Measurements from ENCODE around the gene TRIM2. TPM values are rescaled to one million over a fixed set of nuclear protein-coding genes. Genes with fewer than 3 reads are reported as not detected.

Gene TRIM2
- total and polyA plus RNA-seq, 2 experiments from 2014 or later: 32.0 to 82.1 TPM

DNA sequence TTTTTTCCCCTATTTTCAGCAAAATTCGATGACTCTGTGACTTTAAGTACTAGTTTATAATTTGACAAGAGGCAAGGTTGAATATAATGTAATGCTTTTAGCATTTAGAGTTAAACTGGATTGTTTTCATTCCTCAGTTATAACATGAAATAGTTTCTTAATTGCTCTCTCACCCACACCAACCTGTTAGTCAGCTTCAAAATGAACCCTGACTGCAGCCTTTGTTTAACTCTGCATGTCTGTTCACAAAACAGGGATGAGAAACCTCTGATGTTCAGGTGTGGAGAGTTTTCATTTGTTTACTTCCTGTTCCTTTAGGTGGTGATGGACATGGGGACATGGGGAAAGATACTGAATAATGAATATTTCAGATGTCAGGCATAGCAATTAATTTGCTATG, 90.4 kb downstream of the TRIM2 start:
- Histone ChIP-seq H3K4me3 (no peak overlapping the region), H3K27me3 (no peaks in the 10 kb centered on the region), H3K9me3 (ENCODE audit: low read depth) (no peaks in the 10 kb centered on the region), H3K9me2 (replicated peaks; ENCODE audit: insufficient read depth) (no peaks in the 10 kb centered on the region), H3K27ac (peak overlapping the region; percentile 71), H3K36me3 (replicated peaks; ENCODE audit: insufficient read depth, low read depth) (no peaks in the 10 kb centered on the region), H3K4me1 (ENCODE audit: insufficient read depth) (peaks cover 18% of the 10 kb centered on the region), H4K20me1 (ENCODE audit: insufficient read depth, poor library complexity, severe bottlenecking) (no peaks in the 10 kb centered on the region), H3K79me2 (peaks cover 21% of the 10 kb centered on the region), H2AFZ (no peak overlapping the region), H3K4me2 (no peak overlapping the region)
- no peak for DNase-seq (ENCODE audit: low spot score)
- WGBS (ENCODE audit: low lambda C conversion rate, missing lambda C conversion rate): 91% methylated on average over 1 of the region's 1 CpG
- TF ChIP-seq EZH2phosphoT487 (IDR thresholded peaks at IDR 0.05; ENCODE audit: low read depth, severe bottlenecking, unreplicated experiment): no peak
- TF ChIP-seq, protein P1, sequence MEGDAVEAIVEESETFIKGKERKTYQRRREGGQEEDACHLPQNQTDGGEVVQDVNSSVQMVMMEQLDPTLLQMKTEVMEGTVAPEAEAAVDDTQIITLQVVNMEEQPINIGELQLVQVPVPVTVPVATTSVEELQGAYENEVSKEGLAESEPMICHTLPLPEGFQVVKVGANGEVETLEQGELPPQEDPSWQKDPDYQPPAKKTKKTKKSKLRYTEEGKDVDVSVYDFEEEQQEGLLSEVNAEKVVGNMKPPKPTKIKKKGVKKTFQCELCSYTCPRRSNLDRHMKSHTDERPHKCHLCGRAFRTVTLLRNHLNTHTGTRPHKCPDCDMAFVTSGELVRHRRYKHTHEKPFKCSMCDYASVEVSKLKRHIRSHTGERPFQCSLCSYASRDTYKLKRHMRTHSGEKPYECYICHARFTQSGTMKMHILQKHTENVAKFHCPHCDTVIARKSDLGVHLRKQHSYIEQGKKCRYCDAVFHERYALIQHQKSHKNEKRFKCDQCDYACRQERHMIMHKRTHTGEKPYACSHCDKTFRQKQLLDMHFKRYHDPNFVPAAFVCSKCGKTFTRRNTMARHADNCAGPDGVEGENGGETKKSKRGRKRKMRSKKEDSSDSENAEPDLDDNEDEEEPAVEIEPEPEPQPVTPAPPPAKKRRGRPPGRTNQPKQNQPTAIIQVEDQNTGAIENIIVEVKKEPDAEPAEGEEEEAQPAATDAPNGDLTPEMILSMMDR (IDR thresholded peaks at IDR 0.05; ENCODE audit: poor library complexity): no peak
- TF ChIP-seq EZH2 (IDR thresholded peaks at IDR 0.05; ENCODE audit: borderline replicate concordance): no peak

DNA sequence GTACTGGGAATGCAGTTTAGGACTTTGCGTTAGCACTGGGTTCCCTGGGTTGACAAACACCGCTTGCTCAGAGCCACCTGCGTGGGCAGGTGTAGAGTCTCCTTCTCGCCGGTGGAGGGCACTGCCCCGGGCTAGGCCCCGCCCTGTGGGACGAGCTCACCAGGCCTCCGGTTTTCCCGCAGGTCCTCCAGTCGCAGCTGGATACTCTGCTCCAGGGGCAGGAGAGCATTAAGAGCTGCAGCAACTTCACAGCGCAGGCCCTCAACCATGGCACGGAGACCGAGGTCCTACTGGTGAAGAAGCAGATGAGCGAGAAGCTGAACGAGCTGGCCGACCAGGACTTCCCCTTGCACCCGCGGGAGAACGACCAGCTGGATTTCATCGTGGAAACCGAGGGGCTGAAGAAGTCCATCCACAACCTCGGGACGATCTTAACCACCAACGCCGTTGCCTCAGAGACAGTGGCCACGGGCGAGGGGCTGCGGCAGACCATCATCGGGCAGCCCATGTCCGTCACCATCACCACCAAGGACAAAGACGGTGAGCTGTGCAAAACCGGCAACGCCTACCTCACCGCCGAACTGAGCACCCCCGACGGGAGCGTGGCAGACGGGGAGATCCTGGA, 91.0 kb downstream of the TRIM2 start:
- H3K36me3 ChIP-seq (replicated peaks; ENCODE audit: insufficient read depth, low read depth): no peaks in the 10 kb centered on the region
- no peak overlapping the region for H3K4me3 ChIP-seq
- peak overlapping the region; percentile 71 for H3K27ac ChIP-seq
- no peak overlapping the region for H2AFZ ChIP-seq
- peaks cover 18% of the 10 kb centered on the region for H3K4me1 ChIP-seq (ENCODE audit: insufficient read depth)
- H3K9me2 ChIP-seq (replicated peaks; ENCODE audit: insufficient read depth): no peaks in the 10 kb centered on the region
- peaks cover 27% of the 10 kb centered on the region for H3K79me2 ChIP-seq
- TF ChIP-seq EZH2phosphoT487 (IDR thresholded peaks at IDR 0.05; ENCODE audit: low read depth, severe bottlenecking, unreplicated experiment) (no peak), EZH2 (IDR thresholded peaks at IDR 0.05; ENCODE audit: borderline replicate concordance) (no peak)
- TF ChIP-seq, protein P1 (IDR thresholded peaks at IDR 0.05; ENCODE audit: poor library complexity): no peak
- no peaks in the 10 kb centered on the region for H3K27me3 ChIP-seq
- no peak for DNase-seq (ENCODE audit: low spot score)
- no peaks in the 10 kb centered on the region for H3K9me3 ChIP-seq (ENCODE audit: low read depth)
- no peaks in the 10 kb centered on the region for H4K20me1 ChIP-seq (ENCODE audit: insufficient read depth, poor library complexity, severe bottlenecking)
- 96% methylated on average over 39 of the region's 40 CpGs for WGBS (ENCODE audit: low lambda C conversion rate, missing lambda C conversion rate)
- no peak overlapping the region for H3K4me2 ChIP-seq

DNA sequence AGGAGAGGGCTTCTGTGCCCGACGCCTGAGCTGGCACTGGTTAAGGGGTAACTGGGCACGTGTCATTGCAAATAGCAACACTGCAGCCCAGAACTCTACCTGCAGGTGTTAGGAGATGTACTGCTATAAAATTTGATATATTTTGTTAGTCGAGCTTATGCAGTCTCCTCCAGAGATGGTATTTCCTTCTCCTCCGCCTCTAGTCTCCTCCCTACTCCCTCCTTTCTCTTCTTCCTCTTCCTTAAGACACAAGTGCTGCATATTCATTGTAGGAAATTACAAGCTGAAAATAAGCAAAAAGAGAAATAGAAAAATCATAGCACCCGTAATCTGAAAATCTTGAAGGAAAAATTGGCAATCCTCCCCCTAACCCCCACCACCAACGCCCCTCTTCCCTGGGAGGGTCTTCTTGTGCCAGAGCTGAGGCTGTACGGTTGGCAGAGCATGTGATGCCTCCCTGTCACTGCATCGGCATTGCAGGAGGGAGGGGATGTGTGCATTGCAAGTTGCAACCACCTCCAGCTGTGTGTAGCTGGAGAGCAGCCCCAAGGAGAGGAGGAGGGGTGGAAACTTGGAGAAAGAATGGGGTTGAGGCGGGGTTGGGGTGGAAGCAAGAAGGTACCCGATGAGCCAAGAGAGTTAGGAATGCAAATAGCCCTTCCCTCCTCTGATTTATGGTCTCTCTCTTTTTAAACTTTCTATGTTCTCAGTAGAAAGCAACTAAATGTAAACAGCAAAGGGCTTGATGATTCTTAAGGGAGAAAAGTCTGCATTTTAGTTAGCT, 92.0 kb downstream of the TRIM2 start:
- TF ChIP-seq, protein P1 (IDR thresholded peaks at IDR 0.05; ENCODE audit: poor library complexity): no peak
- no peak for TF ChIP-seq EZH2 (IDR thresholded peaks at IDR 0.05; ENCODE audit: borderline replicate concordance)
- no peak for TF ChIP-seq EZH2phosphoT487 (IDR thresholded peaks at IDR 0.05; ENCODE audit: low read depth, severe bottlenecking, unreplicated experiment)
- peak; percentile 73 for DNase-seq (ENCODE audit: low spot score)
- H3K27ac ChIP-seq: peak overlapping the region; percentile 76
- 63% methylated on average over 11 of the region's 11 CpGs for WGBS (ENCODE audit: low lambda C conversion rate, missing lambda C conversion rate)
- no peak overlapping the region for H3K4me3 ChIP-seq
- no peaks in the 10 kb centered on the region for H3K9me2 ChIP-seq (replicated peaks; ENCODE audit: insufficient read depth)
- no peak overlapping the region for H2AFZ ChIP-seq
- no peaks in the 10 kb centered on the region for H4K20me1 ChIP-seq (ENCODE audit: insufficient read depth, poor library complexity, severe bottlenecking)
- peaks cover 37% of the 10 kb centered on the region for H3K79me2 ChIP-seq
- H3K36me3 ChIP-seq (replicated peaks; ENCODE audit: insufficient read depth, low read depth): no peaks in the 10 kb centered on the region
- H3K4me1 ChIP-seq (ENCODE audit: insufficient read depth): peaks cover 18% of the 10 kb centered on the region
- peak overlapping the region; percentile 60 for H3K4me2 ChIP-seq
- no peaks in the 10 kb centered on the region for H3K9me3 ChIP-seq (ENCODE audit: low read depth)
- H3K27me3 ChIP-seq: no peaks in the 10 kb centered on the region
